GM12874 (cell line): Measurements from ENCODE around the gene CDKAL1.

ENCODE experiments used
- CTCF ChIP-seq: IDR thresholded peaks from 2 replicates; pipeline ENCODE4 v1.5.1; 2011; ENCODE audit warnings: low read depth, mild to moderate bottlenecking, control low read depth, low read length, moderate library complexity; ENCODE audit not compliant: insufficient read depth

CDKAL1 gene

GRCh38 chr6:20559924-20560551 is 25.8 kb downstream of the CDKAL1 start:
- no peak for TF ChIP-seq CTCF

- TF ChIP-seq CTCF, result no peak
Measured at GRCh38 chr6:20563377-20563776, 29.1 kb downstream of the CDKAL1 start.

- TF ChIP-seq CTCF, result no peak
Measured at GRCh38 chr6:20564269-20564668, 30.0 kb downstream of the CDKAL1 start.

DNA sequence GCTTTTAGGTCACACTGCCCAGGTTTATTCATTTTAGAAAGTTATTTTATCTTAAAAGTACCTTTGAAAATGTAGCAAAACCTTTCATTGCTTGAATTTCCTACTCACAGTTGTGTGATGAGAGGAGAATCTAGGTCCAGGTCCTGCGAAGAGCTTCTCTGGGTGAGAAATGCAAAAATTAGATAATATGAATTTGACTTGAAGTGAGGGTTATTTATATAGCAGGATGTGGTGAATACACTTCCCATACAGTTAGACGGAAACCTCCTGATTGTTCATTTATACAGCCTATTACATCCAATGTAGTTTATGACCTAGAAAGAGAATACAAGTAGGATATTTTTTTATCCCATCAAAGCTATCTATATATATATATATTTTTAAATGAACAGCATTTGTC is 30.5 kb downstream of the CDKAL1 start:
- no peak for TF ChIP-seq CTCF

- TF ChIP-seq CTCF, result no peak
Measured at GRCh38 chr6:20565342-20565741, 31.1 kb downstream of the CDKAL1 start.

DNA sequence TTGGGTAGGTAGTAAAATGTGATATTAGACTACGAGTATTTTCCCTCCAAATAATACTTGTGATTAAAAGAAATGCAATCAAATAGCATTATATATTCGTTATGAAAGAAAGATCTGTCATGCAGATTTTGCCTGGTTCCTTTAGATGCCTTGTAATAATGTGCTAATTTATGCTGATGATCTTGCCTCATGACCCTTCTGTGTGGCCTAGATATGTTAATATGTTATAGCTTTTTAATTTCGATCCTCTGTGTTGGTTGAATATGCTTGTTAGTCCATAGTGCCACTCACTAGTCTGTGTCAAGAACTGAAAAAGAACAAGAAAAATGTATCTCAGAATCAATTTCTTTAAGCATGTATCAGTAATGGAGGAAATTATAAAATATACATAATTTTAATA is 31.9 kb downstream of the CDKAL1 start:
- no peak for TF ChIP-seq CTCF

GRCh38 chr6:20569000-20569610 is 34.8 kb downstream of the CDKAL1 start:
- no peak for TF ChIP-seq CTCF
